ENCODE data around the gene FRMD8.

DNA sequence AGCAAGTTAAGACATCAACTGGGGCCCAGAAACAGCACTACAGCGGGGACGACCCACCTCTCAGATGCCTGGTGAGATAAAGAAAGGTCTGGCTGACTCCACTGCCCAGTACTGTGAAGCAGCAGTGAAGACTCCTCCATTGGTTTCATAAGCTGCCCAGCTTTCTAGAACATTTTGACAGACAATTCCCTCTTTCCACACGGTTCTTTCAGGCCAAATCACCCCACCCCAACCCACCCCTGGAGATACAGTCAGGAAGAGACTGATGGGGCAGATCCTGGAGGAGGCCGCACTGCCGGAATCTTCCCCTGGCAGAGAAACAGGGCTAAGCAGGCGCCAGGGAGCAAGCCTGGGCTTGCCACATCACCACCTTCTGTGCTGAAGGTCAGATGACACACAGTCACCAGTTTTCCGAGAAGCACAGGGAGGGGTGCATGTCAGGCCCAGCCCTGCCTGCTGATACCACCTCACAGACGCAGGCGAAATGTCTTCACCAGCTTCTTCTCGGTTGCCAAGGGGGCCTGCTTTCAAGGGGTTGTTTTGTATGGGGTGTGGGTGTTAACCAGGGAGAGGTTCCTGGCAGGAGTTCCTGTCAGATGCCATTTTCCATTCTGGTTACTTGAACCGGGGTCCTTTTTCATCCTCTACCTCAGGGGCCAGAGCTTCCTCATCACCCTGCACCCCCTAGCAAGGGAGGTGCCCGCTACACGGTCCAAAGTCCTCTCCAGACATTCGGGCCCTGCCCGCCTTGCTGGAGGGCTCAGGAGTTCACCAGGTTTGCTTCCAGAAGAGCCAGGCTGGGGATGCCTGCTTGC is 34.7 kb downstream of the FRMD8 start:
- TF ChIP-seq, protein P1, sequence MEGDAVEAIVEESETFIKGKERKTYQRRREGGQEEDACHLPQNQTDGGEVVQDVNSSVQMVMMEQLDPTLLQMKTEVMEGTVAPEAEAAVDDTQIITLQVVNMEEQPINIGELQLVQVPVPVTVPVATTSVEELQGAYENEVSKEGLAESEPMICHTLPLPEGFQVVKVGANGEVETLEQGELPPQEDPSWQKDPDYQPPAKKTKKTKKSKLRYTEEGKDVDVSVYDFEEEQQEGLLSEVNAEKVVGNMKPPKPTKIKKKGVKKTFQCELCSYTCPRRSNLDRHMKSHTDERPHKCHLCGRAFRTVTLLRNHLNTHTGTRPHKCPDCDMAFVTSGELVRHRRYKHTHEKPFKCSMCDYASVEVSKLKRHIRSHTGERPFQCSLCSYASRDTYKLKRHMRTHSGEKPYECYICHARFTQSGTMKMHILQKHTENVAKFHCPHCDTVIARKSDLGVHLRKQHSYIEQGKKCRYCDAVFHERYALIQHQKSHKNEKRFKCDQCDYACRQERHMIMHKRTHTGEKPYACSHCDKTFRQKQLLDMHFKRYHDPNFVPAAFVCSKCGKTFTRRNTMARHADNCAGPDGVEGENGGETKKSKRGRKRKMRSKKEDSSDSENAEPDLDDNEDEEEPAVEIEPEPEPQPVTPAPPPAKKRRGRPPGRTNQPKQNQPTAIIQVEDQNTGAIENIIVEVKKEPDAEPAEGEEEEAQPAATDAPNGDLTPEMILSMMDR (IDR thresholded peaks at IDR 0.05): no peak
- TF ChIP-seq POLR2A (IDR thresholded peaks at IDR 0.05): peak in 3 of 4 donors; percentile 16 to 90 (median 83)
